Neural progenitor cell (in vitro differentiated cells): ENCODE data around the gene CDT1. TPM values are rescaled to one million over a fixed set of nuclear protein-coding genes. Genes with fewer than 3 reads are reported as not detected.

ENCODE experiments used
- DNase-seq: peaks from one replicate; pipeline ENCODE4 v3.0.0-alpha.2; 2016; ENCODE audit warnings: low spot score
- H2AFZ ChIP-seq: fragments of 200-600 bp; sonication (generic); replicated peaks from 2 replicates; pipeline ENCODE4 v1.6.1; 2016; ENCODE audit warnings: antibody characterized with exemption
- H3F3A ChIP-seq: fragments of 200-600 bp; sonication (generic); 2 replicates; pipeline ENCODE4 v1.6.1; 2016; ENCODE audit warnings: antibody characterized with exemption, low read depth
- H3K27ac ChIP-seq: fragments of 200-600 bp; sonication (generic); 2 replicates; pipeline ENCODE4 v1.5.1; 2016; ENCODE audit warnings: mild to moderate bottlenecking
- H3K27me3 ChIP-seq: fragments of 200-600 bp; sonication (generic); 2 replicates; pipeline ENCODE4 v1.6.1; 2016; ENCODE audit warnings: mild to moderate bottlenecking, moderate library complexity
- H3K36me3 ChIP-seq: fragments of 200-600 bp; sonication (generic); 2 replicates; pipeline ENCODE4 v1.5.1; 2016
- H3K4me1 ChIP-seq: fragments of 200-600 bp; sonication (generic); 2 replicates; pipeline ENCODE4 v1.6.1; 2016; ENCODE audit warnings: mixed run types
- H3K4me2 ChIP-seq: fragments of 200-600 bp; sonication (generic); 2 replicates; pipeline ENCODE4 v1.6.1; 2016
- H3K4me3 ChIP-seq: fragments of 200-600 bp; sonication (generic); 2 replicates; pipeline ENCODE4 v1.5.1; 2016
- H3K79me2 ChIP-seq: fragments of 200-600 bp; sonication (generic); 2 replicates; pipeline ENCODE4 v1.6.1; 2016; ENCODE audit warnings: low read depth
- H3K9ac ChIP-seq: fragments of 200-600 bp; sonication (generic); 2 replicates; pipeline ENCODE4 v1.6.1; 2016
- H3K9me3 ChIP-seq: fragments of 200-600 bp; sonication (generic); 2 replicates; pipeline ENCODE4 v1.5.1; 2016; ENCODE audit warnings: low read depth
- H4K20me1 ChIP-seq: fragments of 200-600 bp; sonication (generic); 2 replicates; pipeline ENCODE4 v1.6.1; 2016; ENCODE audit warnings: low read depth
- H3K27ac Mint-ChIP-seq: 3 replicates; pipeline ENCODE4 v1.8.0; 2021; ENCODE audit warnings: mixed read lengths
- H3K27me3 Mint-ChIP-seq: 2 replicates; pipeline ENCODE4 v1.8.0; 2022; ENCODE audit warnings: low read depth, mild to moderate bottlenecking, inconsistent platforms, moderate library complexity, mixed read lengths; ENCODE audit not compliant: insufficient read depth
- H3K36me3 Mint-ChIP-seq: 3 replicates; pipeline ENCODE4 v1.8.0; 2021; ENCODE audit warnings: mixed read lengths
- H3K4me1 Mint-ChIP-seq: 3 replicates; pipeline ENCODE4 v1.8.0; 2021; ENCODE audit warnings: mixed read lengths
- H3K4me3 Mint-ChIP-seq: 3 replicates; pipeline ENCODE4 v1.8.0; 2021; ENCODE audit warnings: mild to moderate bottlenecking, moderate library complexity, mixed read lengths
- H3K9me3 Mint-ChIP-seq: 3 replicates; pipeline ENCODE4 v1.8.0; 2020; ENCODE audit warnings: mixed read lengths
- EZH2 ChIP-seq: fragments of 200-600 bp; sonication (generic); IDR thresholded peaks from 2 replicates; pipeline ENCODE4 v1.6.1; 2017; ENCODE audit warnings: antibody characterized with exemption, mild to moderate bottlenecking, moderate library complexity
- EZH2phosphoT487 ChIP-seq: fragments of 200-600 bp; sonication (generic); IDR thresholded peaks from 2 replicates; pipeline ENCODE4 v1.6.1; 2017; ENCODE audit warnings: antibody characterized with exemption
- total RNA-seq: library from RNA; depleted of rRNA; stranded (reverse); fragments of >200 nt; gene quantifications from 2 replicates; pipeline ENCODE4 v1.2.3, GENCODE V29; 2015; ENCODE audit warnings: low replicate concordance
- TF ChIP-seq, protein P1 (sequence below): fragments of 200-600 bp; sonication (generic); IDR thresholded peaks from 2 replicates; pipeline ENCODE4 v1.5.1; 2017; ENCODE audit warnings: antibody characterized with exemption, mild to moderate bottlenecking

CDT1 gene
- total RNA-seq, 1 donor from 2014 or later, result 7.8 TPM

DNA sequence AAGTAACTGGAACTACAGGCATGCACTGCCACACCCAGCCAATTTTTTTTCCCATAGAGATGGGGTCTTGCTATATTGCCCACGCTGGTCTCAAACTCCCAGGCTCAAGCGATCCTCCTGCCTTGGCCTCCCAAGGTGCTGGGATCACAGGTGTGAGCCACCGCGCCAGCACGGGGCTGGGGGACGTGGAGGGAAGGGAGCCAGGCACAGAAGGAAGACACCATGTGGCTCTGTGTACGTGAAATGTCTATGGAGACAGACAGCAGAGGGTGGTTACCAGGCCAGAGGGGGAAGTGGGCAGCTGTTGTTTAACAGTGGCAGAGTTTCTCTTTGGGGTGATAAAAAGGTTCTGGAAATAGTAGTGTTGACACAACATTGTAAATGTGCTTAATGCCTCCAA lies 14.0 kb upstream of the CDT1 start:
- DNase-seq, result no peak
- Histone ChIP-seq H3K4me3 (no peak overlapping the region), H3K4me2 (no peak overlapping the region), H3K4me1 (peaks cover 21% of the 10 kb centered on the region), H3K9ac (no peak overlapping the region), H3K27me3 (peaks cover 22% of the 10 kb centered on the region), H3K27ac (no peak overlapping the region), H3K9me3 (no peaks in the 10 kb centered on the region), H2AFZ (no peak overlapping the region), H4K20me1 (no peaks in the 10 kb centered on the region), H3K79me2 (no peaks in the 10 kb centered on the region), H3F3A (peaks cover 16% of the 10 kb centered on the region), H3K36me3 (no peaks in the 10 kb centered on the region)
- Mint-ChIP-seq H3K9me3 (no peaks in the 10 kb centered on the region), H3K4me3 (no peak overlapping the region), H3K4me1 (peaks cover 16% of the 10 kb centered on the region), H3K27ac (peak overlapping the region; percentile 50), H3K36me3 (no peaks in the 10 kb centered on the region), H3K27me3 (peaks cover 11% of the 10 kb centered on the region)
- no peak for TF ChIP-seq EZH2phosphoT487
- TF ChIP-seq, protein P1, sequence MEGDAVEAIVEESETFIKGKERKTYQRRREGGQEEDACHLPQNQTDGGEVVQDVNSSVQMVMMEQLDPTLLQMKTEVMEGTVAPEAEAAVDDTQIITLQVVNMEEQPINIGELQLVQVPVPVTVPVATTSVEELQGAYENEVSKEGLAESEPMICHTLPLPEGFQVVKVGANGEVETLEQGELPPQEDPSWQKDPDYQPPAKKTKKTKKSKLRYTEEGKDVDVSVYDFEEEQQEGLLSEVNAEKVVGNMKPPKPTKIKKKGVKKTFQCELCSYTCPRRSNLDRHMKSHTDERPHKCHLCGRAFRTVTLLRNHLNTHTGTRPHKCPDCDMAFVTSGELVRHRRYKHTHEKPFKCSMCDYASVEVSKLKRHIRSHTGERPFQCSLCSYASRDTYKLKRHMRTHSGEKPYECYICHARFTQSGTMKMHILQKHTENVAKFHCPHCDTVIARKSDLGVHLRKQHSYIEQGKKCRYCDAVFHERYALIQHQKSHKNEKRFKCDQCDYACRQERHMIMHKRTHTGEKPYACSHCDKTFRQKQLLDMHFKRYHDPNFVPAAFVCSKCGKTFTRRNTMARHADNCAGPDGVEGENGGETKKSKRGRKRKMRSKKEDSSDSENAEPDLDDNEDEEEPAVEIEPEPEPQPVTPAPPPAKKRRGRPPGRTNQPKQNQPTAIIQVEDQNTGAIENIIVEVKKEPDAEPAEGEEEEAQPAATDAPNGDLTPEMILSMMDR, result no peak
- TF ChIP-seq EZH2, result no peak

DNA sequence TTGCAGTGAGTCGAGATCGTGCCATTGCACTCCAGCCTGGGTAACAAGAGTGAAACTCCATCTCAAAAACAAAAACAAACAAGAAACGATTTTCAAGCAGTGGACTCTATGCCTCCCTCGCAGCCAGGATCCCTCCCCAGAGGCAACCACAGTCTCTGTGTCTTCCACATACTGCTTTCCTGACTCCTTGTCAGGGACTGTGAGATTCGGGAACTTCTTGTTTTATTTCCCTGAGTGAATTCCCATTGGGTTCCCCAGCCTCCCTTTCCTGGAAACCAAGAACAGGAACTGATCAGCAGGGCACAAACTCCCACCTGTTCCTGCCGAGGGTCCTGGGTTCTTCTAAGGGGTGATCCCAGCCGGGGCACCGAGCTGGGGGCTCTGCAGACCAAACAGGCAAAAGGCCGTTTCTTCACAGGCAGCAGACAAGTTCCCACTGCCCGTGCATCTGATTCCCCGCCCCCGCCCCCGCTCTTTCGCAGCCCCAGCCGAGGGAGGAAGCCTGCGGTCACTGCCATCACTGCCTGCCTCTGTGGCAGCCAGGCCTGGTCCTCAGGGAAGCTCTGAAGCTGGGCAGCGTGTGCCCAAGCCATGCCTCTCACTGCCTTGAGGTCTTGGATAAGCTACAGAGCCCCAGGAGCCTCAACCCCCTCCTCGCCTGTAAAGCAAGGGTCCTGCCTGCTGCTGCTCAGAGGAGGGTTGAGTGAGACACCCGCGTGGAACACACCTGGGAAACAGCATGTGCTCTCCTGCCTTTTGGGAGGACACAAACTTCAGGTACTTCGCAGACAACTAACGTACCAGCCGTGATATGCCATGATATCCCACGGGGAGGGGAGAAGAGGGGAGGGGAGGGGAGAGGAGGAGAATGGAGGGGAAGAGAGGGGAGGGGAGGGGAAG lies 13.0 kb upstream of the CDT1 start:
- peak overlapping the region; percentile 23 for H3K4me2 ChIP-seq
- peaks cover 16% of the 10 kb centered on the region for H3F3A ChIP-seq
- Mint-ChIP-seq H3K36me3 (no peaks in the 10 kb centered on the region), H3K27ac (peak overlapping the region; percentile 37), H3K4me1 (peaks cover 16% of the 10 kb centered on the region), H3K9me3 (no peaks in the 10 kb centered on the region), H3K4me3 (no peak overlapping the region), H3K27me3 (peaks cover 11% of the 10 kb centered on the region)
- H3K9me3 ChIP-seq, result no peaks in the 10 kb centered on the region
- no peaks in the 10 kb centered on the region for H4K20me1 ChIP-seq
- no peaks in the 10 kb centered on the region for H3K36me3 ChIP-seq
- DNase-seq, result no peak
- peaks cover 21% of the 10 kb centered on the region for H3K4me1 ChIP-seq
- TF ChIP-seq, protein P1, result no peak
- TF ChIP-seq EZH2phosphoT487, result no peak
- H3K9ac ChIP-seq, result no peak overlapping the region
- H3K79me2 ChIP-seq, result no peaks in the 10 kb centered on the region
- H3K4me3 ChIP-seq, result no peak overlapping the region
- peak overlapping the region; percentile 72 for H2AFZ ChIP-seq
- H3K27me3 ChIP-seq, result peaks cover 12% of the 10 kb centered on the region
- H3K27ac ChIP-seq, result no peak overlapping the region

DNA sequence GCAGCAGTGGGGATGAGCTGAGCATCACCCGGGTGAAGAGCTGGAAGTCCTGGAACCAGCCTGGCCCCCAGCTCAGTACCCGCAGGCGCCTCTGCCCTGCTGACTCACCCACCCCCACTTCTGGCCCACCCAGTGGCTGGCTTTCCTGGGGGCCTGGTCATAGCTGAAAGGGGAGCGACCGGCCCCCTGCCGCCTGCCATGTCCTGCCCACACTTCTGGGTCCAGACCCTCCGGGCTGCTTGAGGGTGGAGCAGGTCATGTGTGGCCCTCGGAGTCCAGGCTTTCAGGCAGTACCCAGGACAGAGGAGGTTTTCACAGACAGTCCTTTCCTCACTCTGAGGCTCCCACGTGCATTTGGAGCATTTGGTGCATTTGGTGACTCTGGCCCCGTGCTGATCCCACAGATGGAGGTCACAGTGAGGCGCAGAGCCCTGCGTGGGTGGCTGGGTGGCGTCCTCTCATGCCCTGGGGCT lies 11.5 kb upstream of the CDT1 start:
- no peak overlapping the region for H3K4me3 Mint-ChIP-seq
- no peak overlapping the region for H3K4me2 ChIP-seq
- peaks cover 16% of the 10 kb centered on the region for H3K4me1 Mint-ChIP-seq
- H3K9ac ChIP-seq, result no peak overlapping the region
- no peaks in the 10 kb centered on the region for H3K9me3 ChIP-seq
- TF ChIP-seq, protein P1, result no peak
- no peak for TF ChIP-seq EZH2
- TF ChIP-seq EZH2phosphoT487, result no peak
- no peak for DNase-seq
- no peaks in the 10 kb centered on the region for H4K20me1 ChIP-seq
- H3K27me3 Mint-ChIP-seq, result peaks cover 9% of the 10 kb centered on the region
- peaks cover 21% of the 10 kb centered on the region for H3K4me1 ChIP-seq
- no peaks in the 10 kb centered on the region for H3K36me3 Mint-ChIP-seq
- H3K27me3 ChIP-seq, result peaks cover 4% of the 10 kb centered on the region
- no peak overlapping the region for H3K27ac ChIP-seq
- H3F3A ChIP-seq, result peaks cover 11% of the 10 kb centered on the region
- no peak overlapping the region for H3K27ac Mint-ChIP-seq
- no peaks in the 10 kb centered on the region for H3K9me3 Mint-ChIP-seq
- H3K4me3 ChIP-seq, result no peak overlapping the region
- H3K36me3 ChIP-seq, result no peaks in the 10 kb centered on the region
- H3K79me2 ChIP-seq, result no peaks in the 10 kb centered on the region
- no peak overlapping the region for H2AFZ ChIP-seq
